ENCODE data around the gene MATN4. TPM values are rescaled to one million over a fixed set of nuclear protein-coding genes. Genes with fewer than 3 reads are reported as not detected.

The MATN4 gene
- total and polyA plus RNA-seq, 2 of the 13 experiments (the other 11 are each of a cell fraction or from before 2014, with no cell fraction given): not detected

DNA sequence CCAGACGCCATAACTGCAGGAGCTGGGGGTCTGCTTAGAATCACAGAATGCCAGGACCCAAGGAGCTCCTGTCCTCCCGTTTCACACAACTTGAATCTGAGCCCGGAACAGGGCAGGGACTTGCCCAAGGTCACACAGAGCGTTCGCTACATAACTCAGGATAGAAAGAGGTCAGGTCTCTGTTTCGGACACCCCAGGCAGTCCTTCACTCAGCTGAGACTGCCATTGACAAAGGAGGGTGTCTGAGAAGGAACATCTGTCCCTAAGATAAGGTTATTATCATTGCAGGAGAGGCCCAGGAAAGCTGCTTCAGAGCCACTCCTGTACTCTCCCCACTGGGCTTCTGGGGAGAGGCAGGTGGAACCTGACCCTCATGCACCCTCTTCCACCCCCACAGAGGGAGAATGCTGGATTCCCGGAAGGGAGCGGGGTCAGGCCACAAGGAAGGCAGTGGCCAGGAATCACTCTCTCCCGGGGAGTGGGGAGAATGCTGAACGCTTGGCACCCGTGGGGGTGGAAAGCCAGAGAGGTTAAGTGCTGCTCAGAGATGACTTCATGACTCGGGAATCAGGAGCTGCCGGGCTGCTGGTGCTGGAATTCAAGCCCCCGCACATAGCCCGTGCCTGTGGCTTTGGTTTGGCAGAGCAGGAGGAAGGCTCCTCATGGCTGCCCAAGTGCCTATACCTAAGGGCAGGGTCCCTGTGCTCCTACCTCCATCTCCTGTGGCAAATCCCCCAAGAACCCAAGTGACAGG is 29.4 kb upstream of the MATN4 start (continued):
- TF ChIP-seq, protein P1, sequence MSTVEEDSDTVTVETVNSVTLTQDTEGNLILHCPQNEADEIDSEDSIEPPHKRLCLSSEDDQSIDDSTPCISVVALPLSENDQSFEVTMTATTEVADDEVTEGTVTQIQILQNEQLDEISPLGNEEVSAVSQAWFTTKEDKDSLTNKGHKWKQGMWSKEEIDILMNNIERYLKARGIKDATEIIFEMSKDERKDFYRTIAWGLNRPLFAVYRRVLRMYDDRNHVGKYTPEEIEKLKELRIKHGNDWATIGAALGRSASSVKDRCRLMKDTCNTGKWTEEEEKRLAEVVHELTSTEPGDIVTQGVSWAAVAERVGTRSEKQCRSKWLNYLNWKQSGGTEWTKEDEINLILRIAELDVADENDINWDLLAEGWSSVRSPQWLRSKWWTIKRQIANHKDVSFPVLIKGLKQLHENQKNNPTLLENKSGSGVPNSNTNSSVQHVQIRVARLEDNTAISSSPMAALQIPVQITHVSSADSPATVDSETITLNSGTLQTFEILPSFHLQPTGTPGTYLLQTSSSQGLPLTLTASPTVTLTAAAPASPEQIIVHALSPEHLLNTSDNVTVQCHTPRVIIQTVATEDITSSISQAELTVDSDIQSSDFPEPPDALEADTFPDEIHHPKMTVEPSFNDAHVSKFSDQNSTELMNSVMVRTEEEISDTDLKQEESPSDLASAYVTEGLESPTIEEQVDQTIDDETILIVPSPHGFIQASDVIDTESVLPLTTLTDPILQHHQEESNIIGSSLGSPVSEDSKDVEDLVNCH (CRISPR knock-in tag; IDR thresholded peaks at IDR 0.05): no peak
- TF ChIP-seq GABPB1 (CRISPR knock-in tag; IDR thresholded peaks at IDR 0.05) (no peak; the same call in 1 of the 2 replicates), CCDC6 (CRISPR knock-in tag; IDR thresholded peaks at IDR 0.05) (no peak), ZNF773 (CRISPR knock-in tag; IDR thresholded peaks at IDR 0.05; ENCODE audit: borderline replicate concordance) (no peak; the same call in 1 of the 2 replicates), ZNF354B (CRISPR knock-in tag; IDR thresholded peaks at IDR 0.05) (0 out of 2 replicates have a peak, but pooled peaks have one; percentile 60), RFXAP (CRISPR knock-in tag; IDR thresholded peaks at IDR 0.05; ENCODE audit: borderline replicate concordance) (no peak; the same call in 1 of the 2 replicates), NCOA1 (CRISPR knock-in tag; IDR thresholded peaks at IDR 0.05) (no peak), XBP1 (CRISPR knock-in tag; IDR thresholded peaks at IDR 0.05) (no peak), CHCHD3 (CRISPR knock-in tag; IDR thresholded peaks at IDR 0.05) (no peak), ZNF550 (CRISPR knock-in tag; IDR thresholded peaks at IDR 0.05; ENCODE audit: borderline replicate concordance) (no peak), ZNF543 (CRISPR knock-in tag; IDR thresholded peaks at IDR 0.05) (peak; percentile 76), NR2F1 (CRISPR knock-in tag; IDR thresholded peaks at IDR 0.05) (peak in 1 of 2 experiments; percentile 2; a peak in 3 of 4 replicates), ZNF567 (CRISPR knock-in tag; IDR thresholded peaks at IDR 0.05; ENCODE audit: borderline replicate concordance) (0 out of 2 replicates have a peak, but pooled peaks have one; percentile 13), ZBTB38 (CRISPR knock-in tag; IDR thresholded peaks at IDR 0.05) (0 out of 2 replicates have a peak, but pooled peaks have one; percentile 36), BRCA1 (CRISPR knock-in tag; IDR thresholded peaks at IDR 0.05) (no peak)
- TF ChIP-seq, protein P2, sequence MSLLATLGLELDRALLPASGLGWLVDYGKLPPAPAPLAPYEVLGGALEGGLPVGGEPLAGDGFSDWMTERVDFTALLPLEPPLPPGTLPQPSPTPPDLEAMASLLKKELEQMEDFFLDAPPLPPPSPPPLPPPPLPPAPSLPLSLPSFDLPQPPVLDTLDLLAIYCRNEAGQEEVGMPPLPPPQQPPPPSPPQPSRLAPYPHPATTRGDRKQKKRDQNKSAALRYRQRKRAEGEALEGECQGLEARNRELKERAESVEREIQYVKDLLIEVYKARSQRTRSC (CRISPR knock-in tag; IDR thresholded peaks at IDR 0.05; ENCODE audit: low read depth): no peak
- TF ChIP-seq, protein P3, sequence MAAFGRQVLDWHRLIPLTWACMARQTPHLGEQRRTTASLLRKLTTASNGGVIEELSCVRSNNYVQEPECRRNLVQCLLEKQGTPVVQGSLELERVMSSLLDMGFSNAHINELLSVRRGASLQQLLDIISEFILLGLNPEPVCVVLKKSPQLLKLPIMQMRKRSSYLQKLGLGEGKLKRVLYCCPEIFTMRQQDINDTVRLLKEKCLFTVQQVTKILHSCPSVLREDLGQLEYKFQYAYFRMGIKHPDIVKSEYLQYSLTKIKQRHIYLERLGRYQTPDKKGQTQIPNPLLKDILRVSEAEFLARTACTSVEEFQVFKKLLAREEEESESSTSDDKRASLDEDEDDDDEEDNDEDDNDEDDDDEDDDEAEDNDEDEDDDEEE (CRISPR knock-in tag; IDR thresholded peaks at IDR 0.05): no peak
